K562 (cell line): ENCODE results near the gene CENPE. TPM values are rescaled to one million over a fixed set of nuclear protein-coding genes. Genes with fewer than 3 reads are reported as not detected.

Source experiments
- ATAC-seq: fragments of 200-7000 bp; cut with Tn5 transposase; 3 replicates; pipeline ENCODE4 v1.9.1; 2020; ENCODE audit warnings: moderate library complexity
- BruUV-seq: library from RNA; stranded (reverse); fragments of 400-500 nt; replicated peaks from 2 replicates; lab custom pipeline; 2021; lab: Mats Ljungman, UMichigan
- CTCF ChIA-PET: fragments of 300-600 bp; formaldehyde crosslinking; extraction: SDS; loops from one replicate; lab custom pipeline; 2021; ENCODE audit warnings: low intra/inter-chr PET ratio; lab: Yijun Ruan, JAX
- POLR2A ChIA-PET: fragments of 300-600, 350-650 bp; sonication (Branson Sonifier 250); formaldehyde crosslinking; extraction: SDS; loops from one replicate; lab custom pipeline; 2021; ENCODE audit warnings: antibody characterized with exemption, inconsistent platforms; lab: Yijun Ruan, JAX
- DNase-seq, 4 experiments: peaks; one replicate each; pipeline versions ENCODE4 v3.0.0 to v3.0.0-alpha.2; 2011 to 2018; ENCODE audit warnings: low spot score in 3 of 4, mixed read lengths in 3 of 4; ENCODE audit errors: extremely low read depth in 1 of 4
- FAIRE-seq: peaks from 2 replicates; lab custom pipeline; 2011; peaks lifted over from hg19 to GRCh38; lab: Jason Lieb, UNC
- H2AFZ ChIP-seq: 2 replicates; pipeline ENCODE4 v1.6.0; 2011; ENCODE audit warnings: low read depth, low read length, control low read depth, inconsistent platforms
- H3K27ac ChIP-seq: fragments of 200-600 bp; 3 replicates; pipeline ENCODE4 v1.8.0; 2011; ENCODE audit warnings: low read depth, mild to moderate bottlenecking, control low read depth, inconsistent platforms, low read length, moderate library complexity, mixed read lengths; ENCODE audit errors: extremely low read depth
- H3K27me3 ChIP-seq, 2 experiments: fragments of 300-600 bp in 1 of 2; 2 replicates in 1 of 2; 3 replicates in 1 of 2; pipeline versions ENCODE4 v1.6.0 to v1.8.0; 2011; ENCODE audit warnings: inconsistent platforms in 2 of 2, low read length in 2 of 2, mild to moderate bottlenecking in 1 of 2, mixed read lengths in 1 of 2, moderate library complexity in 1 of 2; ENCODE audit not compliant: control insufficient read depth in 2 of 2, insufficient read depth in 2 of 2
- H3K36me3 ChIP-seq: fragments of 300-600 bp; 3 replicates; pipeline ENCODE4 v1.8.0; 2011; ENCODE audit warnings: mild to moderate bottlenecking, low read length, inconsistent platforms; ENCODE audit not compliant: control insufficient read depth, insufficient read depth
- H3K4me1 ChIP-seq, 2 experiments: fragments of 200-600 bp in 1 of 2; replicated peaks in 1 of 2; 2 replicates in 1 of 2; 3 replicates in 1 of 2; pipeline versions ENCODE4 v1.5.1 to v1.8.0; 2011; ENCODE audit warnings: inconsistent platforms in 2 of 2, low read length in 2 of 2, mild to moderate bottlenecking in 1 of 2, mixed read lengths in 1 of 2, moderate library complexity in 1 of 2; ENCODE audit not compliant: control insufficient read depth in 2 of 2, insufficient read depth in 2 of 2
- H3K4me2 ChIP-seq: 2 replicates; pipeline ENCODE4 v1.6.1; 2011; ENCODE audit warnings: low read length, control low read depth, inconsistent platforms, mixed read lengths; ENCODE audit not compliant: insufficient read depth
- H3K4me3 ChIP-seq: fragments of 200-600 bp; sonication (generic), shearing (Covaris generic); 2 replicates; pipeline ENCODE4 v1.5.1; 2016; ENCODE audit warnings: control low read depth, inconsistent platforms
- H3K79me2 ChIP-seq: fragments of 200-600 bp; 3 replicates; pipeline ENCODE4 v1.8.0; 2011; ENCODE audit warnings: low read length, inconsistent platforms; ENCODE audit not compliant: control insufficient read depth, insufficient read depth
- H3K9ac ChIP-seq, 2 experiments: 2 replicates each; pipeline versions ENCODE4 v1.6.0 to v1.6.1; 2011; ENCODE audit warnings: low read depth in 2 of 2, low read length in 2 of 2, control low read depth in 1 of 2, inconsistent platforms in 1 of 2, mild to moderate bottlenecking in 1 of 2, mixed read lengths in 1 of 2; ENCODE audit not compliant: insufficient read depth in 1 of 2
- H3K9me1 ChIP-seq: one replicate; pipeline ENCODE4 v1.6.0; 2011; ENCODE audit warnings: inconsistent platforms, mild to moderate bottlenecking, low read length, moderate library complexity; ENCODE audit not compliant: control insufficient read depth, insufficient read depth
- H3K9me3 ChIP-seq: replicated peaks from 2 replicates; pipeline ENCODE4 v1.5.1; 2011; ENCODE audit warnings: low read depth, low read length, inconsistent platforms; ENCODE audit not compliant: control insufficient read depth, insufficient read depth
- H4K20me1 ChIP-seq: replicated peaks from 2 replicates; pipeline ENCODE4 v1.6.1; 2011; ENCODE audit warnings: low read length, inconsistent platforms, mixed read lengths; ENCODE audit not compliant: control insufficient read depth, insufficient read depth
- CREBBP ChIP-seq: IDR thresholded peaks from one replicate; pipeline ENCODE4 v1.6.1; 2012; ENCODE audit warnings: low read depth, mild to moderate bottlenecking, control low read depth, inconsistent platforms, low read length
- FOXK2 ChIP-seq, 2 experiments: fragments of 450-650 bp; IDR thresholded peaks in 1 of 2; conservative IDR thresholded peaks in 1 of 2; 2 replicates each; pipeline ENCODE4 v1.6.1; 2016; ENCODE audit warnings: low read depth in 2 of 2, mild to moderate bottlenecking in 1 of 2
- HDGF ChIP-seq: fragments of 450-650 bp; IDR thresholded peaks from 2 replicates; pipeline ENCODE4 v1.6.1; 2016
- HMGXB4 ChIP-seq: sonication (generic); formaldehyde crosslinking; IDR thresholded peaks from 2 replicates; pipeline ENCODE4 v1.8.1; 2023; ENCODE audit warnings: mild to moderate bottlenecking, missing genetic modification reagents
- SAFB ChIP-seq: fragments of 200-400 bp; formaldehyde crosslinking; IDR thresholded peaks from 2 replicates; pipeline ENCODE4 v1.6.1; 2017; ENCODE audit warnings: low read depth, low read length, borderline replicate concordance
- ZBTB1 ChIP-seq: sonication (generic); formaldehyde crosslinking; IDR thresholded peaks from 2 replicates; pipeline ENCODE4 v1.8.1; 2023; ENCODE audit warnings: missing genetic modification reagents, low read depth, mild to moderate bottlenecking, borderline replicate concordance
- ZNF282 ChIP-seq: sonication (generic); formaldehyde crosslinking; IDR thresholded peaks from 2 replicates; pipeline ENCODE4 v1.8.1; 2023; ENCODE audit warnings: missing genetic modification reagents
- ZNF668 ChIP-seq: fragments of 250-450 bp; sonication (Bioruptor Pico); IDR thresholded peaks from 2 replicates; pipeline ENCODE4 v1.8.0; 2022; ENCODE audit warnings: mild to moderate bottlenecking, inconsistent platforms
- in situ Hi-C: fragments of 300-500 bp; cut with MboI; formaldehyde crosslinking; loops from 4 replicates; pipeline ENCODE4 v1.15.0; 2018; ENCODE audit warnings: inconsistent platforms, mixed read lengths
- intact Hi-C: fragments of 100-400 bp; cut with micrococcal nuclease; formaldehyde crosslinking; loops from 2 replicates; pipeline ENCODE4 v1.14.2; 2022
- polyA plus RNA-seq, 8 experiments: library from polyadenylated mRNA; depleted of rRNA in 4 of 8; stranded (reverse) in 5 of 8; unstranded in 3 of 8; fragments of >200 nt; fragmentation: Nextera tagmentation in 2 of 8; fragmentation: Illumina TruSeq in 1 of 8; extraction: Ambion mirVana in 2 of 8; extraction: Trizol in 1 of 8; gene quantifications; 2 replicates each; pipeline versions ENCODE4 v1.2.1 to v1.2.3, GENCODE V29; 2011 to 2014; ENCODE audit warnings: inconsistent platforms in 1 of 8, missing spikeins in 1 of 8
- total RNA-seq, 7 experiments: library from RNA; depleted of rRNA in 6 of 7; stranded (reverse); fragments of >200 nt in 6 of 7; fragmentation: Illumina TruSeq in 2 of 7; extraction: Trizol in 2 of 7; gene quantifications; 2 replicates each; pipeline versions ENCODE4 v1.2.1 to v1.2.3, GENCODE V29; 2011 to 2021; ENCODE audit warnings: low replicate concordance in 1 of 7
- TF ChIP-seq, protein P1 (sequence below), 2 experiments: IDR thresholded peaks; 2 replicates each; pipeline ENCODE4 v1.6.1; 2011; ENCODE audit warnings: borderline replicate concordance in 1 of 2, control low read depth in 1 of 2, low read depth in 1 of 2, low read length in 1 of 2, mild to moderate bottlenecking in 1 of 2, mixed read lengths in 1 of 2, moderate library complexity in 1 of 2; ENCODE audit not compliant: insufficient read depth in 1 of 2, insufficient read length in 1 of 2, poor library complexity in 1 of 2, severe bottlenecking in 1 of 2; ENCODE audit errors: extremely low read depth in 1 of 2

CENPE gene
- total and polyA plus RNA-seq, 9 of the 15 experiments (the other 6 are each of a cell fraction or from before 2014, with no cell fraction given), result 9.9 to 53.2 (median 27.4) TPM

DNA sequence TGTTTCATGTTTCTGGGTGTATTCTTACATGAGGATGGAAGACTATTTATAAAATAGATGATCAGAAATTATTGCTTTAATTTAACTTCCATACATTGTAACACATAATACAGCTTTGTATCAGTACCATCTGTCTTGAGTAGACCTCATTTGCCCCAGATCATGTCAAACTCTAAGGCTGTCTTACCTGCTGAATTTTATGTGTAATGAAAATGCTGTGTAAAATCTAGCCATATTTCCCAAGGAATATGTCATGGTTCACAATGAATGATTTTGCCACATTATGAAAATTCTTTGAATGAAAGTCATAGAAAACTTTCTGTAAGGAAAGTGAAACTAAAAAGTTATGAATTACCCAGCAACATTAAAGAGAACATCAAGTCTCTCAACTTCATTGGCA lies 105.9 kb downstream of the CENPE start:
- no peaks in the 10 kb centered on the region for H3K9me3 ChIP-seq
- no peak overlapping the region for H3K9ac ChIP-seq
- no peak for DNase-seq
- ChIA-PET POLR2A (no interaction called here), CTCF (interaction anchor here (0.7 to 1.7 kb wide), 5 partner anchors 46 to 747 kb away, joined by 3 to 12 read pairs (median 7); no protein-coding TSS in a partner anchor)
- H3K27ac ChIP-seq, result no peak overlapping the region
- in situ Hi-C loops, result no loop called here
- intact Hi-C loops, result loop anchor here (5.0 to 10.0 kb wide), 4 partner anchors 225 to 837 kb away; partner anchors contain the start of genes CISD2 and SLC39A8
- no peaks in the 10 kb centered on the region for H3K79me2 ChIP-seq
- no peak overlapping the region for H2AFZ ChIP-seq
- no peak overlapping the region for H3K4me3 ChIP-seq
- no peaks in the 10 kb centered on the region for H4K20me1 ChIP-seq
- BruUV-seq, result no TSS peak
- no peaks in the 10 kb centered on the region for H3K27me3 ChIP-seq
- H3K9me1 ChIP-seq, result no peaks in the 10 kb centered on the region
- no peak for ATAC-seq
- H3K36me3 ChIP-seq, result no peaks in the 10 kb centered on the region
- H3K4me1 ChIP-seq, result no peaks in the 10 kb centered on the region
- TF ChIP-seq, protein P1, sequence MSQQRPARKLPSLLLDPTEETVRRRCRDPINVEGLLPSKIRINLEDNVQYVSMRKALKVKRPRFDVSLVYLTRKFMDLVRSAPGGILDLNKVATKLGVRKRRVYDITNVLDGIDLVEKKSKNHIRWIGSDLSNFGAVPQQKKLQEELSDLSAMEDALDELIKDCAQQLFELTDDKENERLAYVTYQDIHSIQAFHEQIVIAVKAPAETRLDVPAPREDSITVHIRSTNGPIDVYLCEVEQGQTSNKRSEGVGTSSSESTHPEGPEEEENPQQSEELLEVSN (IDR thresholded peaks at IDR 0.05; ENCODE audit: borderline replicate concordance in 1 of 2, extremely low read depth in 1 of 2, insufficient read depth in 1 of 2, insufficient read length in 1 of 2, low read depth in 1 of 2, low read length in 1 of 2, poor library complexity in 1 of 2, severe bottlenecking in 1 of 2), result no peak
- TF ChIP-seq ZNF668 (CRISPR knock-in tag) (no peak), HMGXB4 (no peak), SAFB (no peak), HDGF (no peak), FOXK2 (conservative IDR thresholded peaks at IDR 0.05 in 1 of 2, IDR thresholded peaks at IDR 0.05 in 1 of 2; ENCODE audit: low read depth in 2 of 2) (no peak), ZBTB1 (CRISPR knock-in tag) (no peak), CREBBP (no peak), ZNF282 (CRISPR knock-in tag) (no peak)
- H3K4me2 ChIP-seq, result no peak overlapping the region
- FAIRE-seq, result no peak
